Measurements from ENCODE around the gene MAN1A2. TPM values are rescaled to one million over a fixed set of nuclear protein-coding genes. Genes with fewer than 3 reads are reported as not detected.

The MAN1A2 gene
- total RNA-seq, 1 experiment from 2014 or later = 21.1 TPM

DNA sequence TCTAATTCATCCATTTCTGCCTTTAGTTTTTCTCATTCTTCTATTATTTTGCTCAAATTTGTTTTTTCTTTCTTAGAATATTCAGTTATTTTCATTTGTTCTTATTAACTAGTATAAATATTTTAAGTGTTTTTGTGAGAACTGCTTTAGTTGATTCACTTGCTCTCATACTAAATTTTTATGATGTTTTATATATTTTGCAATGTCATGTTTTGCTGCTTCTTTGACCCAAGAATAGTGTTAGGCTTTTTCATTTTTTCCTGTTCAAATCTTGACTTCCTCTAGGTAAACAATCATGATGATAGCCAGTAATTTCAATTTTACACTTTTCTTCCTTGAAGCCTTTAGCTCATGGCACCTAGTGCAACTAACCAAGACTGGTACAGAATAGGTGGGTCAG lies 45.2 kb downstream of the MAN1A2 start:
- intact Hi-C loops (cut with micrococcal nuclease) = no loop called here
- Histone ChIP-seq H3K79me2 (ENCODE audit: low read length) (no peaks in the 10 kb centered on the region), H2AFZ (ENCODE audit: low read length) (no peak overlapping the region), H3K27ac (ENCODE audit: low read length) (no peak overlapping the region), H3F3A (ENCODE audit: low read length, unreplicated experiment) (peaks cover 3% of the 10 kb centered on the region), H3K4me1 (ENCODE audit: insufficient read depth, low read length) (peaks cover 13% of the 10 kb centered on the region), H3K4me2 (ENCODE audit: low read length) (no peak overlapping the region), H3K9ac (ENCODE audit: low read length) (no peak overlapping the region), H3K9me2 (replicated peaks; ENCODE audit: low read length) (no peaks in the 10 kb centered on the region), H4K20me1 (ENCODE audit: low read length) (peaks cover 6% of the 10 kb centered on the region; the same call in 1 of the 2 replicates), H3K4me3 (ENCODE audit: low read length) (no peak overlapping the region), H3K9me3 (ENCODE audit: low read length) (no peaks in the 10 kb centered on the region), H3K27me3 (ENCODE audit: low read length) (no peaks in the 10 kb centered on the region), H3K36me3 (ENCODE audit: low read depth, low read length) (no peaks in the 10 kb centered on the region; the same call in 1 of the 2 replicates)
- ChIA-PET CTCF (no interaction called here), POLR2A (ENCODE audit: unreplicated experiment) (no interaction called here)
- TF ChIP-seq, protein P1, sequence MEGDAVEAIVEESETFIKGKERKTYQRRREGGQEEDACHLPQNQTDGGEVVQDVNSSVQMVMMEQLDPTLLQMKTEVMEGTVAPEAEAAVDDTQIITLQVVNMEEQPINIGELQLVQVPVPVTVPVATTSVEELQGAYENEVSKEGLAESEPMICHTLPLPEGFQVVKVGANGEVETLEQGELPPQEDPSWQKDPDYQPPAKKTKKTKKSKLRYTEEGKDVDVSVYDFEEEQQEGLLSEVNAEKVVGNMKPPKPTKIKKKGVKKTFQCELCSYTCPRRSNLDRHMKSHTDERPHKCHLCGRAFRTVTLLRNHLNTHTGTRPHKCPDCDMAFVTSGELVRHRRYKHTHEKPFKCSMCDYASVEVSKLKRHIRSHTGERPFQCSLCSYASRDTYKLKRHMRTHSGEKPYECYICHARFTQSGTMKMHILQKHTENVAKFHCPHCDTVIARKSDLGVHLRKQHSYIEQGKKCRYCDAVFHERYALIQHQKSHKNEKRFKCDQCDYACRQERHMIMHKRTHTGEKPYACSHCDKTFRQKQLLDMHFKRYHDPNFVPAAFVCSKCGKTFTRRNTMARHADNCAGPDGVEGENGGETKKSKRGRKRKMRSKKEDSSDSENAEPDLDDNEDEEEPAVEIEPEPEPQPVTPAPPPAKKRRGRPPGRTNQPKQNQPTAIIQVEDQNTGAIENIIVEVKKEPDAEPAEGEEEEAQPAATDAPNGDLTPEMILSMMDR (conservative IDR thresholded peaks at IDR 0.05; ENCODE audit: low read depth, low read length) = no peak
- no TSS peak for BruUV-seq (replicated peaks)
- DNase-seq (no peak), ATAC-seq (no peak)

DNA sequence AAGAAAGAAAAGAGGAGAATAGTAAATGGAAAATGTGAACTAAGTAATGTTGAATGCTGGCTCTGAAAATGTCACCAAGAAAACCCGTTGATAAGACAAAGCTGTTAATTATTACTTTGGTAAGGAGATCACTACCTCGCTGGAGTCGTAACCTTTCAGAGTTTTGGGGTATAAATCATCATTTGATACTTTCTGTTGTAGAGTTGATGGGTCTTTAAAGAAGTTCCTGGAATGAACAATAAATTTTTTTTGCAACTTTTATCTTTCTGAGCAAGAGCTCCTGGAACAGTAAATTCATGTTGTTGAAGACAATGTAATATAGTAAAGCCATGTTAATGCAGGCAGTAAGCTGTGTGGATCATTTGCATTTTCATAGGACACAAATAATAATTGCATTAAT lies 46.2 kb downstream of the MAN1A2 start:
- CTCF ChIA-PET = no interaction called here
- TF ChIP-seq, protein P1 (conservative IDR thresholded peaks at IDR 0.05; ENCODE audit: low read depth, low read length) = no peak
- no peak for TF ChIP-seq EZH2 (IDR thresholded peaks at IDR 0.05; ENCODE audit: low read length, unreplicated experiment)
- TF ChIP-seq EZH2phosphoT487 (IDR thresholded peaks at IDR 0.05; ENCODE audit: borderline replicate concordance, low read length) = no peak
- intact Hi-C loops (cut with micrococcal nuclease) = no loop called here

DNA sequence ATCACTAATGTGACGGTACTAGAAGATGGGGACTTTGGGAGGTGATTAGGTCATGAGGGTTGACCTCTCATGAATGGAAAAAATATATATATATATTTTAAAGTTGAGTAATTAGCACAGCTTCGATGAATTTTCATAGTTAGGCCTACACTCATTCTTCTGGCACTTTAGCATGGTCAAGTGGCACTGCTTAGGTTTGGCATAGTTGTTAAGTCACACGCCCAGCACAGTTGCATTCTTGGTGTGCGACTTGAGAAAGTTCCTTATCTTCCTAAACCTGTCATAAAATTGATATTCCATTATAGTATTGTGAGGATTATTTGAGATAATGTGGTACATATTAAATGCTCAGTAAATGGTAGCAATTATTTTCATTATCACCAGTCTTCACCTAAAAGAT lies 47.7 kb downstream of the MAN1A2 start:
- no peaks in the 10 kb centered on the region for H3K79me2 ChIP-seq (ENCODE audit: low read length)
- H4K20me1 ChIP-seq (ENCODE audit: low read length) = peaks cover 6% of the 10 kb centered on the region; the same call in 1 of the 2 replicates
- H3K9me3 ChIP-seq (ENCODE audit: low read length) = no peaks in the 10 kb centered on the region
- H3K36me3 ChIP-seq (ENCODE audit: low read depth, low read length) = no peaks in the 10 kb centered on the region
- no peaks in the 10 kb centered on the region for H3K27me3 ChIP-seq (ENCODE audit: low read length)
- no peak overlapping the region for H3K9ac ChIP-seq (ENCODE audit: low read length)
- H3F3A ChIP-seq (ENCODE audit: low read length, unreplicated experiment) = peaks cover 3% of the 10 kb centered on the region
- H3K4me1 ChIP-seq (ENCODE audit: insufficient read depth, low read length) = peaks cover 13% of the 10 kb centered on the region
- H2AFZ ChIP-seq (ENCODE audit: low read length) = no peak overlapping the region
- no TSS peak for BruUV-seq (replicated peaks)
- ATAC-seq = no peak
- H3K27ac ChIP-seq (ENCODE audit: low read length) = no peak overlapping the region
- TF ChIP-seq, protein P1 (conservative IDR thresholded peaks at IDR 0.05; ENCODE audit: low read depth, low read length) = no peak
- TF ChIP-seq EZH2 (IDR thresholded peaks at IDR 0.05; ENCODE audit: low read length, unreplicated experiment) = no peak
- no peak for TF ChIP-seq EZH2phosphoT487 (IDR thresholded peaks at IDR 0.05; ENCODE audit: borderline replicate concordance, low read length)
- H3K4me2 ChIP-seq (ENCODE audit: low read length) = no peak overlapping the region
- intact Hi-C loops (cut with micrococcal nuclease) = loop anchor here (5.0 kb wide), 1 partner anchor 43 kb away; no protein-coding TSS in a partner anchor
- ChIA-PET POLR2A (ENCODE audit: unreplicated experiment) (no interaction called here), CTCF (no interaction called here)
- H3K4me3 ChIP-seq (ENCODE audit: low read length) = no peak overlapping the region
- DNase-seq = no peak
- no peaks in the 10 kb centered on the region for H3K9me2 ChIP-seq (replicated peaks; ENCODE audit: low read length)

More for the DNA sequence above, 46.2 kb downstream of the MAN1A2 start:
- POLR2A ChIA-PET (ENCODE audit: unreplicated experiment) = no interaction called here
- Histone ChIP-seq H2AFZ (ENCODE audit: low read length) (no peak overlapping the region), H3K4me2 (ENCODE audit: low read length) (no peak overlapping the region), H3K79me2 (ENCODE audit: low read length) (no peaks in the 10 kb centered on the region), H3K27ac (ENCODE audit: low read length) (no peak overlapping the region), H3K9me2 (replicated peaks; ENCODE audit: low read length) (no peaks in the 10 kb centered on the region), H3K9me3 (ENCODE audit: low read length) (no peaks in the 10 kb centered on the region), H3K36me3 (ENCODE audit: low read depth, low read length) (no peaks in the 10 kb centered on the region), H3K4me1 (ENCODE audit: insufficient read depth, low read length) (peaks cover 13% of the 10 kb centered on the region), H3K27me3 (ENCODE audit: low read length) (no peaks in the 10 kb centered on the region), H3K9ac (ENCODE audit: low read length) (no peak overlapping the region), H4K20me1 (ENCODE audit: low read length) (peaks cover 6% of the 10 kb centered on the region; the same call in 1 of the 2 replicates), H3F3A (ENCODE audit: low read length, unreplicated experiment) (peaks cover 3% of the 10 kb centered on the region), H3K4me3 (ENCODE audit: low read length) (no peak overlapping the region)
- DNase-seq (no peak), ATAC-seq (no peak)
- BruUV-seq (replicated peaks) = no TSS peak
